ENCODE measurements around the gene PRSS53. TPM values are rescaled to one million over a fixed set of nuclear protein-coding genes. Genes with fewer than 3 reads are reported as not detected.

Gene PRSS53
- total RNA-seq, 4 donors from 2014 or later = 0.41 to 1.3 (median 1.1) TPM

DNA sequence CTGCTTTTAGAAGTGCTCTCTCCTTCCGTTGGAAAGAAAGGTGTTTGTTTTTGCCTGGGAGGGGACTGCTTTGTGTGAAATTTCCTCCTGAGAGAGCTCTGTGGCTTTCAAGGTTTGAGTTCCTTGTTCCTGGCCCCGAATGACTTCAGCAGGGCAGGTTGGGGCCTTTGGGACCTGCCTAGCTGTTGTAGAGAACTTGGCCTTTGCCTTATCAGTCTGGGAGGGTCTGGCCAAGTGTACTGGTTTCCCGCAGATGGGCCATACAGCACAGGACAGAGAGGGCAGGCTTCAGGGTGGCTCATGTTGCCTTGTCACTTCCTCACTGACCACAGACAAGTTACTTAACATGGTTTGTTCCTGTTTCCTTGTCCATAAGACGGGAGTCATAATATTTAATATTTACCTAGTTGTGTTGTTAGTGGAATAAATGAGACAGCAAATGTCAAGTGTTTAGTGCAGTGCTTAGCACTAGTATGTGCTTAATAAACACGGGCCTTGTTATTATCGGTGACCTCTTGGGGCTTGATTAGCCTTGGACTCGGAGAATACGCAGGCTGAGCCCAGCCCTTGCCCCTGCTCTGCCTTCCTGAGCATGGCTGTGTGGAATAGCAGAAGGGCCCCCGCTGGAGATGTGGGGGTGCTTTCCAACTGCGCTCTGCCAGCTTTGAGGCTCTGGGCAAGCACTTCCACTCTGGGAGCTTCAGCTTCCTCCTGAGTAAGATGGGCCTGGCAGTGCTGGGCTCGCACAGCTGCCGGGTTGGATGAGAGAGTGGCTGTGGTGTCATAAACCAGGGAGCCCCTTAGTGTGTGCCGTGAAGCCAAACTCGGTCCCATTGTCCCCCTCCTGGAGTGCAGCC is 40.2 kb upstream of the PRSS53 start:
- 48% methylated on average over 9 to 10 of the region's 14 CpGs for WGBS, 2 donors
- DNase-seq = no peak
- Histone ChIP-seq H3K4me3 (no peak overlapping the region), H3K27ac (peak overlapping the region; percentile 83 to 96 (median 94)), H3K9me3 (no peaks in the 10 kb centered on the region), H3K27me3 (no peaks in the 10 kb centered on the region), H3K4me1 (peaks cover 44 to 68% (median 47%) of the 10 kb centered on the region in 3 donors), H3K36me3 (peaks cover 0 to 71% (median 14%) of the 10 kb centered on the region in 3 donors)
- intact Hi-C loops (cut with DNase I) = no loop called here
- TF ChIP-seq POLR2A (IDR thresholded peaks at IDR 0.05) = peak in 1 of 4 donors; percentile 33
- TF ChIP-seq CTCF (IDR thresholded peaks at IDR 0.05) = no peak

DNA sequence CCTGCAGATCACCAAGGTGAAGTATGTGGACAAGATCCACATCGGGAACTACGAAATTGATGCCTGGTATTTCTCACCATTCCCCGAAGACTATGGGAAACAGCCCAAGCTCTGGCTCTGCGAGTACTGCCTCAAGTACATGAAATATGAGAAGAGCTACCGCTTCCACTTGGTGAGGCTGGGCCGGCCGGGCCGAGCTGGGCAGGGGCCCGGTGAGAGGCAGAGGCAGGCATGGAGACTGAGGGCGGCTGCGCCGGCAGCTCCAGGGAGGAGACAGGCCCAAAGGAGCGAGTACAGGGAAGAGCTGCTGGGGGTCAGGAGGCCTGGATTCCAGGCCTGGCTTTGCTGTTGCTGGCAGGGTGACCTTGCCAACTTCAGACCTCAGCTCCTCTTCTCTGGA is 38.4 kb upstream of the PRSS53 start:
- peaks cover 30 to 51% (median 41%) of the 10 kb centered on the region in 3 donors for H3K4me1 ChIP-seq
- peaks cover 0 to 79% (median 19%) of the 10 kb centered on the region in 3 donors for H3K36me3 ChIP-seq
- 86 to 93% methylated on average over 12 to 13 of the region's 13 CpGs for WGBS, 2 donors
- no peaks in the 10 kb centered on the region for H3K27me3 ChIP-seq
- no peak for TF ChIP-seq CTCF (IDR thresholded peaks at IDR 0.05)
- TF ChIP-seq POLR2A (IDR thresholded peaks at IDR 0.05) = no peak
- H3K9me3 ChIP-seq = no peaks in the 10 kb centered on the region
- intact Hi-C loops (cut with DNase I) = no loop called here
- no peak for DNase-seq
- H3K4me3 ChIP-seq = no peak overlapping the region
- H3K27ac ChIP-seq = peak overlapping the region in 3 of 4 donors; percentile 83 to 94 (median 93)

- no peak overlapping the region for H3K4me3 ChIP-seq
- TF ChIP-seq POLR2A (IDR thresholded peaks at IDR 0.05) (no peak), CTCF (IDR thresholded peaks at IDR 0.05) (no peak)
- intact Hi-C loops (cut with DNase I) = no loop called here
- H3K27ac ChIP-seq = no peak overlapping the region
- H3K36me3 ChIP-seq = peaks cover under 1 to 79% (median 25%) of the 10 kb centered on the region in 3 donors
- peaks cover 25 to 37% (median 28%) of the 10 kb centered on the region in 3 donors for H3K4me1 ChIP-seq
- DNase-seq = no peak
- H3K9me3 ChIP-seq = no peaks in the 10 kb centered on the region
- WGBS, 2 donors = 81 to 95% methylated on average over 2 to 3 of the region's 3 CpGs
- no peaks in the 10 kb centered on the region for H3K27me3 ChIP-seq
Measured at GRCh38 chr16:31125844-31126243, 37.1 kb upstream of the PRSS53 start.

GRCh38 chr16:31120129-31120528 is 31.4 kb upstream of the PRSS53 start:
- no peak for DNase-seq
- H3K4me3 ChIP-seq = no peak overlapping the region
- H3K27me3 ChIP-seq = no peaks in the 10 kb centered on the region
- 90 to 93% methylated on average over 12 to 13 of the region's 16 CpGs for WGBS, 2 donors
- H3K36me3 ChIP-seq = peaks cover 9 to 53% (median 25%) of the 10 kb centered on the region in 3 donors
- H3K4me1 ChIP-seq = peaks cover 15 to 45% (median 18%) of the 10 kb centered on the region in 3 donors
- peak overlapping the region; percentile 52 to 99 (median 94) for H3K27ac ChIP-seq
- intact Hi-C loops (cut with DNase I) = no loop called here
- no peaks in the 10 kb centered on the region for H3K9me3 ChIP-seq
- TF ChIP-seq POLR2A (IDR thresholded peaks at IDR 0.05) (no peak), CTCF (IDR thresholded peaks at IDR 0.05) (no peak)
